Body of pancreas (tissue), 4 donors: Measurements from ENCODE around the gene INAFM1. TPM values are rescaled to one million over a fixed set of nuclear protein-coding genes. Genes with fewer than 3 reads are reported as not detected.
A peak's percentile ranks its signal among the peaks of the same experiment; 100 is the strongest.

Experiments used
- ATAC-seq: fragments of 150-250 bp; one replicate; pipeline ENCODE4 v1.9.1; 2016
- DNase-seq, 4 donors: peaks; one replicate each; pipeline ENCODE4 v3.0.0-alpha.2; 2019
- H3K27ac ChIP-seq, 4 donors: fragments of 200-600 bp; sonication (generic); 1 replicate in 3 of 4; 2 replicates in 1 of 4; pipeline versions ENCODE4 v1.5.1 to v1.6.1; 2016 to 2019; ENCODE audit warnings: mild to moderate bottlenecking in 1 of 4, mixed read lengths in 1 of 4, moderate library complexity in 1 of 4
- H3K27me3 ChIP-seq, 2 donors: fragments of 200-600 bp; sonication (generic); one replicate each; pipeline ENCODE4 v1.6.0; 2016; ENCODE audit warnings: mild to moderate bottlenecking in 1 of 2
- H3K36me3 ChIP-seq, 2 donors: fragments of 200-600 bp; sonication (generic); replicated peaks in 1 of 2; 2 replicates each; pipeline ENCODE4 v1.5.1; 2016; ENCODE audit warnings: low read depth in 2 of 2; ENCODE audit not compliant: insufficient read depth in 1 of 2
- H3K4me1 ChIP-seq: fragments of 200-600 bp; sonication (generic); one replicate; pipeline ENCODE4 v1.6.0; 2016
- H3K4me3 ChIP-seq, 2 donors: fragments of 200-600 bp; sonication (generic); 1 replicate in 1 of 2; 2 replicates in 1 of 2; pipeline ENCODE4 v1.5.1; 2016 to 2019
- H3K9me3 ChIP-seq, 3 donors: fragments of 200-600 bp; sonication (generic); 1 replicate in 2 of 3; 2 replicates in 1 of 3; pipeline ENCODE4 v1.5.1; 2016
- POLR2A ChIP-seq, 3 donors: fragments of 450-650 bp; IDR thresholded peaks; one replicate each; pipeline ENCODE4 v1.6.1; 2016; ENCODE audit warnings: antibody characterized with exemption in 3 of 3, mild to moderate bottlenecking in 2 of 3
- WGBS, 2 donors: methylation state at CpG; one replicate each; pipeline ENCODE4 v1.1.5; 2017; 5-methylcytosine and 5-hydroxymethylcytosine counted together
- intact Hi-C: fragments of 100-400 bp; cut with DNase I; formaldehyde crosslinking; loops from one replicate; pipeline ENCODE4 v1.15.1; 2023
- total RNA-seq, 2 donors: library from RNA; depleted of rRNA; stranded (reverse); fragments of >200 nt; gene quantifications; one replicate each; pipeline ENCODE4 v1.1.0, GENCODE V29; 2016
- TF ChIP-seq, protein P1 (sequence below), 7 experiments: fragments of 450-650 bp in 4 of 7; fragments of 200-600 bp in 3 of 7; sonication (generic) in 3 of 7; IDR thresholded peaks; one replicate each; pipeline ENCODE4 v1.5.1; 2016 to 2019; ENCODE audit warnings: antibody characterized with exemption in 7 of 7

Gene INAFM1
- total RNA-seq, 2 donors from 2014 or later: 9.1 to 10.2 TPM

DNA sequence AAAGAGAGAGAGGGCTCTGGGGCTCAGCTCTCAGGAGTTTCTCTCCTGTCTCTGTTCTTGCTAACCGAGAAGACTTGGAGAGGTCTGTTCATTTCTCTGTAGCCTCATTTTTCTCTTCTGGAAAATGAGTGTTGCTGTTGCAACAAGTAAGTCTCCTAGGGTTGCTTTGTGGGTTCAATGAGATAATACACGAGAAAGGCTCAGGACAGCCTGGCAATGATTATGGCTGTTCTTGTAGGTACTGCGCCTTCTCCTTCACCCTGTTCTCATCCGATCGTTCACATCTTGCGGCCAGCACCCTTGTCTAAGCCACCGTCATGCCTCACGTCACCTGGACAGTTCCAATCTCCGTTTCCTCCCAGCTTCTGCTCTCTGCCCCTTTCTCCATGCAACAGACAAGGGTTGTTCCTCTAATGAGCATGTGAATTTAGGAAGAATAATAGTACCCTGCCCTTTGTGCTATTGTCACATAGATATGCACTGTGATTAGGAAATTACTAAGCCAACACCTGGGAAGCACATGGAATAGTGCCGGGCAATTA, 39.1 kb downstream of the INAFM1 start:
- Histone ChIP-seq H3K36me3 (no peaks in the 10 kb centered on the region), H3K4me3 (no peak overlapping the region), H3K4me1 (no peaks in the 10 kb centered on the region), H3K9me3 (no peaks in the 10 kb centered on the region), H3K27me3 (no peaks in the 10 kb centered on the region), H3K27ac (peak overlapping the region in 1 of 4 donors; percentile 57)
- no peak for ATAC-seq
- intact Hi-C loops: no loop called here
- no peak for TF ChIP-seq POLR2A (IDR thresholded peaks at IDR 0.05)
- TF ChIP-seq, protein P1, sequence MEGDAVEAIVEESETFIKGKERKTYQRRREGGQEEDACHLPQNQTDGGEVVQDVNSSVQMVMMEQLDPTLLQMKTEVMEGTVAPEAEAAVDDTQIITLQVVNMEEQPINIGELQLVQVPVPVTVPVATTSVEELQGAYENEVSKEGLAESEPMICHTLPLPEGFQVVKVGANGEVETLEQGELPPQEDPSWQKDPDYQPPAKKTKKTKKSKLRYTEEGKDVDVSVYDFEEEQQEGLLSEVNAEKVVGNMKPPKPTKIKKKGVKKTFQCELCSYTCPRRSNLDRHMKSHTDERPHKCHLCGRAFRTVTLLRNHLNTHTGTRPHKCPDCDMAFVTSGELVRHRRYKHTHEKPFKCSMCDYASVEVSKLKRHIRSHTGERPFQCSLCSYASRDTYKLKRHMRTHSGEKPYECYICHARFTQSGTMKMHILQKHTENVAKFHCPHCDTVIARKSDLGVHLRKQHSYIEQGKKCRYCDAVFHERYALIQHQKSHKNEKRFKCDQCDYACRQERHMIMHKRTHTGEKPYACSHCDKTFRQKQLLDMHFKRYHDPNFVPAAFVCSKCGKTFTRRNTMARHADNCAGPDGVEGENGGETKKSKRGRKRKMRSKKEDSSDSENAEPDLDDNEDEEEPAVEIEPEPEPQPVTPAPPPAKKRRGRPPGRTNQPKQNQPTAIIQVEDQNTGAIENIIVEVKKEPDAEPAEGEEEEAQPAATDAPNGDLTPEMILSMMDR (IDR thresholded peaks at IDR 0.05): no peak
- no peak for DNase-seq
- 85% methylated on average over 10 of the region's 10 CpGs for WGBS, 2 donors

DNA sequence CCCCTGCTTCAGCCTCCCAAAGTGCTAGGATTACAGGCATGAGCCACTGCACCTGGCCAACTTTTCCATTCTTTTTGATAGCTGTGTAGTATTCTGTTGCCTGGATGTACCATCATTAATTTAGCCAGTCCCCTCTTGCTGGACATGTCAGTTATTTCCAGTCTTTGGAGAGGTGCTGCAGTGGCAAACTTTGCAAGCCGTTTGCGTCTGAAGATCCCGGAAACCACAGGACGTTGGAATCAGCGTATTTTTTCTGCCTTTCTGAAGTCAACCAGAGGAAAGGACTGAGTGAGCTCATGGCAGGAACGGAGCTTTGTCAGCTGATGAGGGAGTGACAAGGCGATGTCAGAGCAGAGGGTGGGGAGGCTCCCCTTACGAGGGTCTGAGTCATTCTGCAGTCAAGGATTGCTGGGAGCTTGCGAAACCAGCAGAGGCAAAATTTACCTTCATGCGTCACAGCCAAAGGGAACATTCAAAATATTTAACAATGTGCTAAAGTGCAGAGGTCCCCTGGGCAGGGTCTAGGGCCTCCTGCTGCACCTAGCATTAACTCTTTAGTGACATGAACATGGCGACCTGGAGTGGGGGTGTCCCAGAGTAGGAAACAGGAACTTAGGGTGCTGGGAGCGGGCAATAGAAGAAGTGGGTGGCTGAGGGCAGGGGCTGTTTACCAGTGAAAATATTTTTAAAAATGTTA, 40.6 kb downstream of the INAFM1 start:
- H3K27ac ChIP-seq: peak overlapping the region in 1 of 4 donors; percentile 71
- WGBS, 2 donors: 41 to 46% methylated on average over 12 of the region's 12 CpGs
- H3K27me3 ChIP-seq: no peaks in the 10 kb centered on the region
- TF ChIP-seq, protein P1 (IDR thresholded peaks at IDR 0.05): no peak
- no peak for TF ChIP-seq POLR2A (IDR thresholded peaks at IDR 0.05)
- ATAC-seq (peak; percentile 42), DNase-seq (peak in 3 of 4 donors; percentile 14 to 84 (median 44))
- no peaks in the 10 kb centered on the region for H3K4me1 ChIP-seq
- H3K9me3 ChIP-seq: no peaks in the 10 kb centered on the region
- H3K4me3 ChIP-seq: no peak overlapping the region
- H3K36me3 ChIP-seq: no peaks in the 10 kb centered on the region
- intact Hi-C loops: no loop called here

DNA sequence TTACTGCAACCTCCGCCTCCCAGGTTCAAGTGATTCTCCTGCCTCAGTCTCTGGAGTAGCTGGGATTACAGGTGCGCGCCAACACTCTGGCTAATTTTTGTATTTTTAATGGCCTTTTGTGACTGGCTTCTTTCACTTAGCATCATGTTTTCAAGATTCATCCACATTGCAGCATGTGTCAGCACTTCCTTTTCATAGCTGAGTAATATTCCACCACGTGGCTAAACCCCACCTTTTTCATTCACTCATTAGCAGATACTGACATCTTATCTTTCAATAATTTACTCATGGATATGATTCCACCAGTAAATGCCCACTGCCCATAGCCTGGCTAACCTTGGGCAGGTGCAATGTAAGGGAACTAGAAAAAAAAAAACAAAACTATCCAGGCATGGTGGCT, 41.8 kb downstream of the INAFM1 start:
- Histone ChIP-seq H3K4me1 (no peaks in the 10 kb centered on the region), H3K4me3 (no peak overlapping the region), H3K9me3 (no peaks in the 10 kb centered on the region), H3K27ac (no peak overlapping the region), H3K36me3 (no peaks in the 10 kb centered on the region), H3K27me3 (no peaks in the 10 kb centered on the region)
- DNase-seq (no peak), ATAC-seq (no peak)
- WGBS, 2 donors: 78 to 79% methylated on average over 4 of the region's 4 CpGs
- intact Hi-C loops: no loop called here
- TF ChIP-seq, protein P1 (IDR thresholded peaks at IDR 0.05): no peak
- TF ChIP-seq POLR2A (IDR thresholded peaks at IDR 0.05): no peak

DNA sequence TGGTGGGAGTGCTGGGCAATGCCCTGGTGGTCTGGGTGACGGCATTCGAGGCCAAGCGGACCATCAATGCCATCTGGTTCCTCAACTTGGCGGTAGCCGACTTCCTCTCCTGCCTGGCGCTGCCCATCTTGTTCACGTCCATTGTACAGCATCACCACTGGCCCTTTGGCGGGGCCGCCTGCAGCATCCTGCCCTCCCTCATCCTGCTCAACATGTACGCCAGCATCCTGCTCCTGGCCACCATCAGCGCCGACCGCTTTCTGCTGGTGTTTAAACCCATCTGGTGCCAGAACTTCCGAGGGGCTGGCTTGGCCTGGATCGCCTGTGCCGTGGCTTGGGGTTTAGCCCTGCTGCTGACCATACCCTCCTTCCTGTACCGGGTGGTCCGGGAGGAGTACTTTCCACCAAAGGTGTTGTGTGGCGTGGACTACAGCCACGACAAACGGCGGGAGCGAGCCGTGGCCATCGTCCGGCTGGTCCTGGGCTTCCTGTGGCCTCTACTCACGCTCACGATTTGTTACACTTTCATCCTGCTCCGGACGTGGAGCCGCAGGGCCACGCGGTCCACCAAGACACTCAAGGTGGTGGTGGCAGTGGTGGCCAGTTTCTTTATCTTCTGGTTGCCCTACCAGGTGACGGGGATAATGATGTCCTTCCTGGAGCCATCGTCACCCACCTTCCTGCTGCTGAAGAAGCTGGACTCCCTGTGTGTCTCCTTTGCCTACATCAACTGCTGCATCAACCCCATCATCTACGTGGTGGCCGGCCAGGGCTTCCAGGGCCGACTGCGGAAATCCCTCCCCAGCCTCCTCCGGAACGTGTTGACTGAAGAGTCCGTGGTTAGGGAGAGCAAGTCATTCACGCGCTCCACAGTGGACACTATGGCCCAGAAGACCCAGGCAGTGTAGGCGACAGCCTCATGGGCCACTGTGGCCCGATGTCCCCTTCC, 45.5 kb downstream of the INAFM1 start:
- ATAC-seq (no peak), DNase-seq (no peak)
- H3K4me1 ChIP-seq: no peaks in the 10 kb centered on the region
- H3K27me3 ChIP-seq: no peaks in the 10 kb centered on the region
- H3K36me3 ChIP-seq: no peaks in the 10 kb centered on the region
- H3K27ac ChIP-seq: no peak overlapping the region
- H3K4me3 ChIP-seq: no peak overlapping the region
- WGBS, 2 donors: 84 to 89% methylated on average over 38 to 44 of the region's 46 CpGs
- H3K9me3 ChIP-seq: no peaks in the 10 kb centered on the region
- TF ChIP-seq POLR2A (IDR thresholded peaks at IDR 0.05): no peak
- TF ChIP-seq, protein P1 (IDR thresholded peaks at IDR 0.05): no peak
- intact Hi-C loops: no loop called here
